HEK293 (cell line): ENCODE results near the gene SET.

Experiments
- CTCF ChIA-PET: fragments of 350-600 bp; formaldehyde crosslinking; extraction: SDS; loops from one replicate; lab custom pipeline; 2021; ENCODE audit warnings: antibody characterized with exemption; lab: Yijun Ruan, JAX
- POLR2A ChIA-PET: fragments of 300-600 bp; formaldehyde crosslinking; extraction: SDS; loops from one replicate; lab custom pipeline; 2020; ENCODE audit warnings: antibody characterized with exemption, inconsistent platforms; lab: Yijun Ruan, JAX
- H3K27ac ChIP-seq: fragments of 200-500 bp; sonication (Bioruptor generic); 2 replicates; pipeline ENCODE4 v1.5.1; 2014; ENCODE audit warnings: low read depth, low read length, control low read depth, inconsistent platforms; ENCODE audit errors: extremely low read depth
- H3K36me3 ChIP-seq, 2 experiments: fragments of 200-500 bp in 1 of 2; sonication (Bioruptor generic) in 1 of 2; 1 replicate in 1 of 2; 2 replicates in 1 of 2; pipeline ENCODE4 v1.5.1; 2014 to 2017; ENCODE audit warnings: inconsistent platforms in 2 of 2, low read length in 2 of 2; ENCODE audit not compliant: control insufficient read depth in 2 of 2, insufficient read depth in 1 of 2
- H3K4me1 ChIP-seq: fragments of 200-500 bp; sonication (Bioruptor generic); 2 replicates; pipeline ENCODE4 v1.5.1; 2014; ENCODE audit warnings: mild to moderate bottlenecking, low read length, inconsistent platforms; ENCODE audit not compliant: control insufficient read depth, insufficient read depth
- H3K4me3 ChIP-seq: 2 replicates; pipeline ENCODE4 v1.5.1; 2011; ENCODE audit warnings: low read depth, mild to moderate bottlenecking, control low read depth, low read length, moderate library complexity
- H3K9me3 ChIP-seq: fragments of 200-500 bp; sonication (Bioruptor generic); 2 replicates; pipeline ENCODE4 v1.5.1; 2014; ENCODE audit warnings: low read depth, low read length, inconsistent platforms; ENCODE audit not compliant: control insufficient read depth, insufficient read depth
- BCL6B ChIP-seq: fragments of 450-650 bp; formaldehyde crosslinking; IDR thresholded peaks from 2 replicates; pipeline ENCODE4 v1.5.1; 2017; ENCODE audit warnings: missing biosample characterization, missing genetic modification characterization
- HIC1 ChIP-seq: fragments of 450-650 bp; formaldehyde crosslinking; IDR thresholded peaks from 2 replicates; pipeline ENCODE4 v1.5.1; 2016; ENCODE audit warnings: missing biosample characterization, missing genetic modification characterization
- MZF1 ChIP-seq: fragments of 450-650 bp; formaldehyde crosslinking; IDR thresholded peaks from 2 replicates; pipeline ENCODE4 v1.5.1; 2017; ENCODE audit warnings: missing biosample characterization, missing genetic modification characterization, borderline replicate concordance
- PRDM4 ChIP-seq: fragments of 450-650 bp; formaldehyde crosslinking; IDR thresholded peaks from 2 replicates; pipeline ENCODE4 v1.5.1; 2017; ENCODE audit warnings: missing biosample characterization, missing genetic modification characterization
- SCRT2 ChIP-seq: fragments of 450-650 bp; formaldehyde crosslinking; IDR thresholded peaks from 2 replicates; pipeline ENCODE4 v1.5.1; 2016; ENCODE audit warnings: missing biosample characterization, missing genetic modification characterization
- ZNF112 ChIP-seq: fragments of 450-650 bp; formaldehyde crosslinking; IDR thresholded peaks from 2 replicates; pipeline ENCODE4 v1.5.0; 2017; ENCODE audit warnings: missing biosample characterization, missing genetic modification characterization
- ZNF175 ChIP-seq: fragments of 450-650 bp; formaldehyde crosslinking; IDR thresholded peaks from 2 replicates; pipeline ENCODE4 v1.5.1; 2016; ENCODE audit warnings: missing biosample characterization, missing genetic modification characterization
- ZNF510 ChIP-seq: fragments of 450-650 bp; formaldehyde crosslinking; IDR thresholded peaks from 2 replicates; pipeline ENCODE4 v1.5.1; 2018; ENCODE audit warnings: mild to moderate bottlenecking, missing genetic modification characterization, missing biosample characterization; ENCODE audit not compliant: insufficient replicate concordance
- ZNF518A ChIP-seq: fragments of 450-650 bp; formaldehyde crosslinking; conservative IDR thresholded peaks from 2 replicates; pipeline ENCODE4 v1.5.1; 2016; ENCODE audit warnings: low read depth, missing biosample characterization, missing genetic modification characterization
- ZNF558 ChIP-seq: fragments of 450-650 bp; formaldehyde crosslinking; IDR thresholded peaks from 2 replicates; pipeline ENCODE4 v1.5.1; 2016; ENCODE audit warnings: missing biosample characterization, missing genetic modification characterization
- ZNF596 ChIP-seq: fragments of 450-650 bp; IDR thresholded peaks from 2 replicates; pipeline ENCODE4 v1.5.0; 2018; ENCODE audit warnings: missing biosample characterization, mild to moderate bottlenecking, missing genetic modification characterization, moderate library complexity
- ZNF621 ChIP-seq: fragments of 450-650 bp; formaldehyde crosslinking; IDR thresholded peaks from 2 replicates; pipeline ENCODE4 v1.5.1; 2017; ENCODE audit warnings: missing biosample characterization, missing genetic modification characterization
- ZNF664 ChIP-seq: fragments of 450-650 bp; formaldehyde crosslinking; IDR thresholded peaks from 2 replicates; pipeline ENCODE4 v1.5.1; 2016; ENCODE audit warnings: missing biosample characterization, missing genetic modification characterization
- ZNF701 ChIP-seq: fragments of 450-650 bp; formaldehyde crosslinking; IDR thresholded peaks from 2 replicates; pipeline ENCODE4 v1.5.1; 2016; ENCODE audit warnings: missing biosample characterization, missing genetic modification characterization

The SET gene

GRCh38 chr9:128733256-128733655, 44.2 kb downstream of the SET start (continued):
- TF ChIP-seq MZF1 (tag by site-specific recombination): 0 out of 2 replicates have a peak, but pooled peaks have one; percentile 26

- no peak overlapping the region for H3K4me3 ChIP-seq
- no peak for TF ChIP-seq PRDM4
- no peak for TF ChIP-seq ZNF510 (tag by site-specific recombination)
- TF ChIP-seq ZNF701 (tag by site-specific recombination): no peak
- no peak for TF ChIP-seq ZNF558 (tag by site-specific recombination)
- TF ChIP-seq ZNF112 (tag by site-specific recombination): no peak
- TF ChIP-seq ZNF518A: no peak
- no peak for TF ChIP-seq SCRT2 (tag by site-specific recombination)
- no peak for TF ChIP-seq ZNF175
- no peak for TF ChIP-seq BCL6B (tag by site-specific recombination)
- TF ChIP-seq, all 188 proteins: peak for 0
- CTCF ChIA-PET: interaction anchor here (1.1 to 5.3 kb wide), 2 partner anchors 78 to 193 kb away, joined by 3 to 41 read pairs; no protein-coding TSS in a partner anchor
- Histone ChIP-seq H3K36me3 (peaks cover 0 to 43% of the 10 kb centered on the region in 2 experiments; a peak in 2 of 3 replicates), H3K4me1 (no peaks in the 10 kb centered on the region), H3K9me3 (no peaks in the 10 kb centered on the region), H3K27ac (no peak overlapping the region)
- POLR2A ChIA-PET: interaction anchor here (1.4 kb wide), 1 partner anchor 11 kb away, joined by 3 read pairs; the partner anchor contains the start of gene ZDHHC12
Measured at GRCh38 chr9:128735373-128735772, 46.4 kb downstream of the SET start.

GRCh38 chr9:128742401-128742800, 53.4 kb downstream of the SET start:
- H3K9me3 ChIP-seq: no peaks in the 10 kb centered on the region
- no peak for TF ChIP-seq ZNF596 (tag by site-specific recombination)
- TF ChIP-seq HIC1 (tag by site-specific recombination): no peak
- TF ChIP-seq ZNF621 (tag by site-specific recombination): no peak
- TF ChIP-seq ZNF664: no peak
- no peak overlapping the region for H3K27ac ChIP-seq
- ChIA-PET POLR2A (interaction anchor here (1.1 to 1.4 kb wide), 2 partner anchors 9 to 76 kb away, joined by 3 to 4 read pairs; partner anchors contain the start of gene ENDOG), CTCF (interaction anchor here (1.0 to 2.8 kb wide), 2 partner anchors 9 to 265 kb away, joined by 3 to 21 read pairs; no protein-coding TSS in a partner anchor)
- H3K4me3 ChIP-seq: no peak overlapping the region
- H3K4me1 ChIP-seq: no peaks in the 10 kb centered on the region
- H3K36me3 ChIP-seq: peaks cover 0 to 32% of the 10 kb centered on the region in 2 experiments; a peak in 2 of 3 replicates
